Activated T-cell treated with anti-CD3 and anti-CD28 coated beads, Interleukin-2, amount 50 U/mL, for 72 hours (primary cell): ENCODE data around the gene KCNH1. TPM values are rescaled to one million over a fixed set of nuclear protein-coding genes. Genes with fewer than 3 reads are reported as not detected.
A peak's percentile ranks its signal among the peaks of the same experiment; 100 is the strongest.

Source experiments
- ATAC-seq, 2 donors: fragments of 150-1000 bp; cut with Tn5 transposase; replicated peaks in 1 of 2; 2 replicates each; pipeline ENCODE4 v1.10.0; 2021; ENCODE audit warnings: moderate library complexity in 2 of 2, mild to moderate bottlenecking in 1 of 2
- DNase-seq, 2 donors: peaks; one replicate each; pipeline ENCODE4 v3.0.0; 2021 to 2022; ENCODE audit warnings: mixed read lengths in 1 of 2
- H3K27ac Mint-ChIP-seq: one replicate; pipeline ENCODE4 v1.8.0; 2022; ENCODE audit warnings: mild to moderate bottlenecking, moderate library complexity, mixed read lengths
- H3K27me3 Mint-ChIP-seq: one replicate; pipeline ENCODE4 v1.8.0; 2022; ENCODE audit warnings: low read depth, mixed read lengths
- H3K36me3 Mint-ChIP-seq, 2 donors: one replicate each; pipeline ENCODE4 v1.8.0; 2022; ENCODE audit warnings: mixed read lengths in 2 of 2, mild to moderate bottlenecking in 1 of 2; ENCODE audit not compliant: insufficient read depth in 2 of 2
- H3K4me1 Mint-ChIP-seq: one replicate; pipeline ENCODE4 v1.8.0; 2022; ENCODE audit warnings: low read depth, mixed read lengths
- H3K4me3 Mint-ChIP-seq, 2 donors: one replicate each; pipeline ENCODE4 v1.8.0; 2022; ENCODE audit warnings: mild to moderate bottlenecking in 2 of 2, mixed read lengths in 2 of 2, moderate library complexity in 2 of 2
- H3K9me3 Mint-ChIP-seq, 2 donors: one replicate each; pipeline ENCODE4 v1.8.0; 2022; ENCODE audit warnings: mixed read lengths in 2 of 2
- total RNA-seq, 2 donors: library from RNA; stranded (reverse); gene quantifications; one replicate each; pipeline ENCODE4 v1.2.3, GENCODE V29; 2022

Gene KCNH1
- total RNA-seq, 2 donors from 2014 or later: not detected

DNA sequence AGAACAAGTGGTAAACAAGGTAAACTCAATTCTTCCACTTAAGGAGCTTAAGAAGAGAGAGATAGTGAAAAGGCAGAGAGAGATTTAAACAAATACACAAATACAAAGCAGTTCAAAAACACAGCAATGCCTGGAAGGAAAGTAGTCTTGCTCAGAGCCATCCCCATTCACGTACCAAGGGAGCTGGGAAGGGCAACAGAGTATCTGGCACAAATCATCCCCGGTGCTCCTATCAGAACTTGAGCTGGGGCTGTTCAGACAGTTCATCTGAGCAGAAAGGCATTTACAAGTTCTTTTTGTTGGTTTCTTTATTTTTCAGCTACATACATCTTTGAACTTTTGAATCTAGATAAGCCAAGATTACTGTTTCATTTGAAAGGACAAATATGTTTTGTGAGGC lies 233.9 kb downstream of the KCNH1 start:
- Mint-ChIP-seq H3K36me3 (no peaks in the 10 kb centered on the region), H3K4me3 (no peak overlapping the region), H3K27ac (no peak overlapping the region), H3K9me3 (no peaks in the 10 kb centered on the region), H3K4me1 (no peaks in the 10 kb centered on the region), H3K27me3 (peaks cover 16% of the 10 kb centered on the region)
- ATAC-seq (no peak), DNase-seq (no peak)

DNA sequence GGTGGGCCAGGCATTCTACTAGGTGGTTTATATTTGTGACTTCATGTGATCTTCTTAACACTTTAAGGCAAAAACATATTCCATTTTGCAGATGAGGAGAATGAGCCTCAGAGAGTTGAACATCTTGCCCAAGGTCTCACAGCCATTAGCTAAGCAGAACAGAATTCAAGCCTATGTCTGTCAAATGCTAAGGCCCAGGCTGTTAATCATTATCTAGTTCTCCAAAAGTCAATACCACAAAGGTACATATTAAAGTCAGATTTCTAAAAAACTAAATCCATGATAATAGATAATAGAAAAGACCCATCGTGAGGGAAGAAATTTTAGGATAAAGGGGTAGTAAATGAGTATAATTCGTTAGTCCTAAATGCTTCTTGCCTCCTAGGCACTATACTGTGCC lies 234.3 kb downstream of the KCNH1 start:
- Mint-ChIP-seq H3K27me3 (peaks cover 14% of the 10 kb centered on the region), H3K36me3 (no peaks in the 10 kb centered on the region), H3K9me3 (peaks cover 0 to 2% of the 10 kb centered on the region in 2 donors), H3K4me3 (no peak overlapping the region), H3K4me1 (no peaks in the 10 kb centered on the region), H3K27ac (no peak overlapping the region)
- DNase-seq: no peak
- ATAC-seq: no peak

DNA sequence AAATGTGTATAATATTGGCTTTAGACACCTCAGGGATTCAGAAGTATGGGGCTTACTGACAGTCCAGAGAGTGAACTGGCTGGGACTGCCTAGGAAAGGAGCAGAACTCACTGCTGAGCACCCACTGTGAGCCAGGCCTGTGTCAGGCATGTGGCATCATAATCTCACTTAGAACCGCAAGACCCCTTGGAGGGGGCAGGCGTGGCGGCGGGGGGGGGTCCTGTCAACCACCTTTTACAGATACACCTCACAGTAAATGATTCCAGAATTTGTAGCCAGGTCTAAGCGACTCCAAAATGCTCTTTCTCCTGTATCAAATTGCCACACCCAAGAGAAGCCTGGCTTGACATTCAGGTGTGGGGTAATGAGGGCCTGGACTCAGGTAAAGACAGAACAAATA lies 235.5 kb downstream of the KCNH1 start:
- Mint-ChIP-seq H3K27ac (no peak overlapping the region), H3K4me3 (no peak overlapping the region), H3K36me3 (peaks cover 2 to 3% of the 10 kb centered on the region in 2 donors)

DNA sequence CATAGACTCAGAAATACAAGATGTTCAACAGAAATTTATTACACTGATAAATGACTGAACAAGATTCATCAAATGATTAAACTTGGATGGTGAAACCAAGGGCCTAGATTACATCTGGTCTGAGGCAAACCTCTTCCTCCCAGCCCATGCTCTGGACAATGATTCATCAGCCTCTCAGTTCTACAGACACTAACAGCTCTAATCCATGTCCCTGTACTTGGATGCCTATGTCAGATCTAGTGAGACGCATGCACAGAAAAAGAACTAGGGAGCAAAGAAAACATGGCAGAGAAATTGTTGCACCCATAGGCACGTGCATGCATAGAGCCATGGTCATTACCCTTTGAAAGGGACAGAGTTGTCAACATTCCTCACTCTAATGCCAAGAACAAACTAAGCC lies 250.1 kb downstream of the KCNH1 start:
- Mint-ChIP-seq H3K9me3 (peaks cover 5 to 9% of the 10 kb centered on the region in 2 donors), H3K27me3 (peaks cover 7% of the 10 kb centered on the region), H3K4me1 (peaks cover 17% of the 10 kb centered on the region), H3K4me3 (no peak overlapping the region), H3K36me3 (no peaks in the 10 kb centered on the region), H3K27ac (no peak overlapping the region)
- ATAC-seq (no peak), DNase-seq (no peak)

More for the DNA sequence above, 235.5 kb downstream of the KCNH1 start:
- DNase-seq: no peak
- Mint-ChIP-seq H3K27me3 (peaks cover 8% of the 10 kb centered on the region), H3K9me3 (peaks cover 3 to 9% of the 10 kb centered on the region in 2 donors), H3K4me1 (no peaks in the 10 kb centered on the region)
- ATAC-seq: no peak

DNA sequence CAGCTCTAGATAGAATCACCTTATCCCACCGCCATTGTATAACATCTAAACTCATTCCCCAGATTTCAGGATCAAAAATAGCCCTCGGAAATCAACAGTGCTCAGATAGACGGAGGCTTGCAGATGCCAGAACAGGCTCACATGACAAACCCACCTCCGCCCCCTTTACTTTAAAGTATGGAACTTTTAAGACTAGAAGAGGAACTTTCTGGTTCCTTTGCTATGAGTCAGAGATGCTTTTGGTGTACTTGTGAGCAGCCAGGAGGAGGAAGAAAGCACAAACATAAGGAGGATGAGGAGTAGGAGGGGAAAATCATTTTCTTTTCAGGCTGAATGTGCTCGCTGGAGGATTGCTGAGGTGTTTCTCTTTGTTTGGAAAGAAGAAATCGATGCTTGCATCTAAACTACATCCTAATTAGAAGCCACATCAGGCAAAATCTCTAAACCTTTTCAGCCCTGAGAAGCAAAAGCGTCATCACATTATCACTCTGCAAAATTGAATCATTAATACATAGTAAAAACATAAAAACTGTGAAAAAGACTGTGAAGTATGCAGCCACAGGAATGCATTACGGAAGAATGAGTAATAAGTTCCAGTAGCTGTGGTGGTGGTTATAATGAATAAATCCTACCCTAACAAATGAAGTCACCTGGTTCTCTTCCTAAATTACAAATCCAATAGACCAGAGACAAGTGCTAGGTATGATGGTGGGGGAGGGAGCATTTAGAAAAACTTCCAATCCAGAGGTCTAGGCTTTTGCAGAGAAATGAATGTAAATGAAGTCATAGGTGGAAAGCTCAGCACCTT lies 251.3 kb downstream of the KCNH1 start:
- Mint-ChIP-seq H3K27ac (peak overlapping the region; percentile 63), H3K36me3 (no peaks in the 10 kb centered on the region), H3K4me3 (peak overlapping the region; percentile 31 to 48), H3K27me3 (peaks cover 19% of the 10 kb centered on the region), H3K9me3 (peaks cover 0 to 3% of the 10 kb centered on the region in 2 donors), H3K4me1 (peaks cover 17% of the 10 kb centered on the region)
- peak; percentile 83 to 88 for ATAC-seq
- DNase-seq: no peak

DNA sequence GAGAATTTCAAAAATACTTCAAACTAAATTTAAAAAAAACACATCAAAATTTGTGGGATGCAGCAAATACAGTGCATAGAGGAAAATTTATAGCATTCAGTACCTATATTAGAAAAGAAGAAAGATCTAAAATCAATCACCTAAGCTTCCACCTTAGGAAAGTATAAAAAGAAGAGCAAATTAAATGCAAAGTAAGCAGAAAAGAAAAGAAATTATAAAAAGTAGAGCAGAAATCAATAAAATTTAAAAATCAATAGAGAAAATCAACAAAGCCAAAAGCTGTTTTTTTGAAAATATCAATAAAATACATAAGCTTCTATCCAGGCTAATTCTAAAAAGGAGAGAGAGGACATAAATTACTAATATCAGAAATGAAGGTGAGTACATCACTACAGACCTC lies 255.4 kb downstream of the KCNH1 start:
- Mint-ChIP-seq H3K36me3 (no peaks in the 10 kb centered on the region), H3K4me3 (no peak overlapping the region), H3K27me3 (peaks cover 24% of the 10 kb centered on the region), H3K9me3 (no peaks in the 10 kb centered on the region), H3K27ac (no peak overlapping the region), H3K4me1 (peaks cover 13% of the 10 kb centered on the region)
- ATAC-seq: no peak
- DNase-seq: no peak

DNA sequence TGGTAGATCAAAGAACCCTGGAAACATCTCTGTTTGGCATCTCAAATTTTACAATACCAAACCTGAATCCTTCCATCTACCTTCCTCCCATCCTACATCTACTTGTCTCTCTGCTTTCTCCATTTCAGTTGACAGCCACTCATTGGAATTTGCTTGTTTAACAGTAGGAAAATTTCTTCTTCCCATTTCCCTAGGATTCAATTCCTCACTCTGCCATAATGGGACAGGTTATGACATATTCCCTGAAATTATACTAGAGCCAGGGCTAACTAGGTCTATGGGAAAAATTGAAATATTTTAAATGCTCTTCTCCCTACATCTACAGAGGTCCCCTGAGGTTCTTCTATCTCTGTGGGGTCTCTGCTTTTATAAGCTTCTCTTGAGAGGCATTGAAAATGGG lies 257.7 kb downstream of the KCNH1 start:
- no peaks in the 10 kb centered on the region for H3K4me1 Mint-ChIP-seq

DNA sequence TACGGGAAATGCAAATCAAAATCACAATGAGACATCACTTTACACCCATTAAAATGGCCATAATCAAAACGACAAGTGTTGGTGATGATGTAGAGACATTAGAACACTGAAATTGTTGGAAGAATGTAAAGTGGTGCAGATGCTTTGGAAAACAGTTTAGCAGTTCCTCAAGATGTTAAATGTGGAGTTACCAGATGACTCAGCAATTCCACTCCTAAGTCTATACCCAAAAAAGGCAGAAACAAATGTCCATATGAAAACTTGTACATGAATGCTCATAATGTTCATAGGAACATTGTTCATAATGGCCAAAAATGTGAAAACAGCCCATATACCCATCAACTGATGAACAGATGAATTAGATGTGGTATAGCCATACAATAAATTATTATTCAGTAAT lies 267.4 kb downstream of the KCNH1 start:
- peaks cover 30% of the 10 kb centered on the region for H3K27me3 Mint-ChIP-seq
- no peak overlapping the region for H3K27ac Mint-ChIP-seq
- no peaks in the 10 kb centered on the region for H3K4me1 Mint-ChIP-seq
- H3K36me3 Mint-ChIP-seq: peaks cover 2 to 8% of the 10 kb centered on the region in 2 donors
- no peak for DNase-seq
- H3K9me3 Mint-ChIP-seq: peaks cover 10 to 17% of the 10 kb centered on the region in 2 donors
- ATAC-seq: no peak
- H3K4me3 Mint-ChIP-seq: no peak overlapping the region

More for the DNA sequence above, 257.7 kb downstream of the KCNH1 start:
- Mint-ChIP-seq H3K36me3 (no peaks in the 10 kb centered on the region), H3K27ac (no peak overlapping the region), H3K27me3 (peaks cover 30% of the 10 kb centered on the region), H3K9me3 (peaks cover 2% of the 10 kb centered on the region in 2 donors), H3K4me3 (no peak overlapping the region)
- ATAC-seq: no peak
- no peak for DNase-seq

DNA sequence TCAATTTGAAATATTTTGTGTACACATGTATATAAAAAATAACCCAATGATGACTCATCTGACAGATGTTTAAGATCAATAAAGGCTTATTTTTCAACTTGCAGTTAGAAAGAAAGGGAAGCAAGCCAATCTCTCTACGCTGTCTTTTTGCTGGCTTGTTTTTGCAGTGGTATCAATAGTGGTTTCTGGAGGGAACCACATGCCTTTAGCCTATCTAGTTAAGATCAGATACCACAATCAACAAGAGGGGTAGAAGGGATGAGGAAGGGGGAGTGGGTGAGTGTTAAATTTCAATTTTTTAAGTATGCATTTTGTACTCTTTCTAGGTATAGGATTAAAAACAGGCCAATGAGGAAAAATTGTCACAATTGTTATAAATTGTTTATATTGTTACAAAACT lies 276.2 kb downstream of the KCNH1 start:
- Mint-ChIP-seq H3K4me1 (no peaks in the 10 kb centered on the region), H3K27me3 (no peaks in the 10 kb centered on the region), H3K9me3 (no peaks in the 10 kb centered on the region), H3K36me3 (no peaks in the 10 kb centered on the region), H3K27ac (no peak overlapping the region), H3K4me3 (no peak overlapping the region)
- ATAC-seq: no peak
- DNase-seq: no peak

DNA sequence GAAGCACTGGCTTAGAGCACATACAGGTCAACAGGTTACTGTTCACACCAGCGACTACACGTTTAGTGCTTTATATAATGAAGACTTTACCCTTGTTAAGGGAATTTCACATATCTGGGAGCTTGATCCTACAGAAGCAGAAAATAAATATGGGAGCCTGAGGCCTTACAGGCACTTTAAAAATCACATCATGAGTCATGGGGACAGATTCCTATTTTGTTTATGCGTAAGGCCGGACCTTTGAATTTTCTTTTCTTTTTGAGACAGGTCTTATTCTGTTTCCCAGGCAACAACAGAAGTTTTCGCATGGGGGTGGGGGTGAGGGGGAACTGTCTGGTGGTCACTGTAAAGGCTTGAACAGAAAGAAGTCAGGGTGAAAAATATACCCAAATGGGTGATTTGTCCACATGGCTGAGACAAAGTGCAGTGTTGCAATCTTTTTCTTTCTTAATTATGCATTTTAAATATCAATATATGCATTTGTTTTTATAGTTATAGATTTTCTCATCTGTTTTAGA lies 276.7 kb downstream of the KCNH1 start:
- no peaks in the 10 kb centered on the region for H3K9me3 Mint-ChIP-seq
- H3K4me1 Mint-ChIP-seq: no peaks in the 10 kb centered on the region
- no peak overlapping the region for H3K27ac Mint-ChIP-seq
- no peaks in the 10 kb centered on the region for H3K36me3 Mint-ChIP-seq
- H3K27me3 Mint-ChIP-seq: no peaks in the 10 kb centered on the region
- no peak overlapping the region for H3K4me3 Mint-ChIP-seq
- DNase-seq: no peak
- no peak for ATAC-seq

DNA sequence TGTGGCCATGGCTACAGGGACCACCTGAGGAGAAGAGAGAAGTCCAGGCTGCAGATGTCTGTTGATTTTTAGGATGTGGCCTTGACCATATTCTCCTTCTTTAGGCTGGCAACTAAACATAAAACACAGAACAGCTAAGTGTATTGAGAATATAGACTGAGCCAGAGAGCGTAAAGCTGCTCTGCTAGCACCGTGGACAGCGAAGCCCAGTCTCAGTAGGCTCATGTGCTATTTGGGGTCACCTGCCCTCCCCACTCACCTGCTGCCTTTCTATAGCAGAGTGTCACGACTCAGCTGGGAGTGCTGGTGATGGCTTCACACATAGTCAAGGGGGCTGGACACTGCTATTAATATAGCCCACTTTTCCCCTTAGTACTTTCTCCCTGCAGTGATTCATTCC lies 278.5 kb downstream of the KCNH1 start:
- H3K36me3 Mint-ChIP-seq: no peaks in the 10 kb centered on the region
- ATAC-seq (no peak), DNase-seq (no peak)
- no peaks in the 10 kb centered on the region for H3K4me1 Mint-ChIP-seq
- no peak overlapping the region for H3K27ac Mint-ChIP-seq
- no peak overlapping the region for H3K4me3 Mint-ChIP-seq
- no peaks in the 10 kb centered on the region for H3K27me3 Mint-ChIP-seq
- H3K9me3 Mint-ChIP-seq: no peaks in the 10 kb centered on the region

DNA sequence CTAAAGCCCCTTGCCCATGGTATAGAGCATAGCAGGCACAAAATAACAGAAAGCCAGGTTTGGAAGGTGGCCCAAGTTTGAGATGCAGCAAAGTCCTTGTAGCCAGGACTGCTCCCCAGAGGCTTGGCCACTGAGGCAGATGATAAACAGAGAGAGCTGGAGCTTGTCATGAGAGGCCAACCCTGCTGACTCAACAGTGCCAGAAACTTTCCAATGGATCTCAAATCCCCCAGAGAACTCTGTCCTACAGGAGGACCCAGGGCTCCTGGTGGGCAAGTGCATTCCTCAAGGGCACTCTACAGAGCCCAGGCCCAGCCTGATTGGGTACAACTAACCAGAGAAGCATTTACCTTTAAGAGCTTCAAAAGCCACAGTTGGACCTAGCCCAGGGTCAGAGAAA lies 280.7 kb downstream of the KCNH1 start:
- Mint-ChIP-seq H3K4me3 (no peak overlapping the region), H3K9me3 (no peaks in the 10 kb centered on the region), H3K27ac (no peak overlapping the region), H3K27me3 (no peaks in the 10 kb centered on the region), H3K36me3 (no peaks in the 10 kb centered on the region), H3K4me1 (no peaks in the 10 kb centered on the region)
- no peak for ATAC-seq
- no peak for DNase-seq

DNA sequence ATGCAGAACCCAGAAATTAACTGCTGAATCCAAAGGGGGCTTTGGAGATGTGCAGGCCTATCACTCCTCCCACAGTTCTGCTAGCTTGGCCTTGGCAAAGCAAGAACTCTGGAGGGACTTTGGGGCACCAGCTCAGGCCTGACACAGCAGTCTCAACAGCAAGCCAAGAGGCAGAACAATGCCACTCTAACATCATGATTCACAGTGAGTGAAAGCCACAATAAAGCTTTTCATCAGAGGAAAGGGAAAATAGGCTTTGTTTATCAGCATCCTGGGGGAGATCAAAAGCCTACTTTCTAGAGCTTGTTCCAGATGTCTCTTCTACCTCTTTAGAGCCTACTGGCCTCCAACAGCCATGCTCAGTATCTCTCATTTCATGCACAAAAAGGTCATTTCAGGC lies 283.4 kb downstream of the KCNH1 start:
- Mint-ChIP-seq H3K27me3 (no peaks in the 10 kb centered on the region), H3K4me3 (no peak overlapping the region), H3K36me3 (no peaks in the 10 kb centered on the region), H3K27ac (no peak overlapping the region), H3K9me3 (no peaks in the 10 kb centered on the region), H3K4me1 (no peaks in the 10 kb centered on the region)
- no peak for DNase-seq
- no peak for ATAC-seq

DNA sequence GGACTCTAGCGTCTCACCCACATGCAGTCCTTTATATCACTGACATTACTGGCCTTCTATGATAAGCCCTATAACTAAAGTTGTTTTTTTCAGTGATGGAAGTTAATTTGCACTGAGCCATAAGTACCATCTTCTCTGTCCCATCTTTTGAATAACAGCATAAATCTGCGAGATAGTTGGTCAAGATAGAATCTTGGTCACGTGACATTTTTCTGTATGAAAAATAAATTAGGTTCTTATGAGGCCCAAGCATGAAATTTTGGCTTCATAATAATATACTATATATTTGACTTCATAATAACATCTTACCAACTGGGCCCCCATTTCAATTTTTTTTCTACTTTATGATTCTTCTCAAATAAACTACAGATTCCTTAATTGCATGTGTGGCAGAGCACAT lies 285.5 kb downstream of the KCNH1 start:
- no peaks in the 10 kb centered on the region for H3K36me3 Mint-ChIP-seq
- H3K9me3 Mint-ChIP-seq: peaks cover 0 to 2% of the 10 kb centered on the region in 2 donors
- no peak for DNase-seq
- no peak for ATAC-seq
- H3K27ac Mint-ChIP-seq: no peak overlapping the region
- no peak overlapping the region for H3K4me3 Mint-ChIP-seq
- no peaks in the 10 kb centered on the region for H3K4me1 Mint-ChIP-seq
- H3K27me3 Mint-ChIP-seq: no peaks in the 10 kb centered on the region
